Activated CD8-positive, alpha-beta memory T cell treated with anti-CD3 and anti-CD28 coated beads for 4 hours (primary cell): ENCODE measurements around the gene LSAMP.
"Not testable (repeated sequence)": the region's sequence is repeated elsewhere in the genome, so short reads cannot be mapped to it uniquely, and the experiment has no call there.

ENCODE experiments used
- DNase-seq, 2 donors: peaks; one replicate each; pipeline ENCODE4 v3.0.0-alpha.2; 2020; ENCODE audit warnings: low read depth in 2 of 2

Gene LSAMP

GRCh38 chr3:116111765-116112164, 333.5 kb downstream of the LSAMP start:
- no peak for DNase-seq

GRCh38 chr3:116103868-116104530, 341.3 kb downstream of the LSAMP start:
- DNase-seq = no peak

- no peak for DNase-seq
These were observed 343.2 kb downstream of the LSAMP start for GRCh38 chr3:116102037-116102436.

GRCh38 chr3:116097226-116097625, 348.1 kb downstream of the LSAMP start:
- no peak for DNase-seq

GRCh38 chr3:116096631-116097030, 348.7 kb downstream of the LSAMP start:
- no peak for DNase-seq

GRCh38 chr3:116093374-116093773, 351.9 kb downstream of the LSAMP start:
- DNase-seq = no peak

GRCh38 chr3:116087426-116087825, 357.9 kb downstream of the LSAMP start:
- no peak for DNase-seq

- DNase-seq = no peak
These were observed 360.1 kb downstream of the LSAMP start for GRCh38 chr3:116084999-116085791.

GRCh38 chr3:116083683-116084082, 361.6 kb downstream of the LSAMP start:
- DNase-seq = no peak

GRCh38 chr3:116078561-116078960, 366.7 kb downstream of the LSAMP start:
- no peak for DNase-seq

GRCh38 chr3:116077557-116077956, 367.7 kb downstream of the LSAMP start:
- DNase-seq = no peak

GRCh38 chr3:116077059-116077458, 368.2 kb downstream of the LSAMP start:
- DNase-seq = no peak

- not testable (repeated sequence) for DNase-seq
These were observed 374.6 kb downstream of the LSAMP start for GRCh38 chr3:116070516-116071278.

GRCh38 chr3:116070061-116070460, 375.2 kb downstream of the LSAMP start:
- no peak for DNase-seq

GRCh38 chr3:116069024-116069423, 376.3 kb downstream of the LSAMP start:
- DNase-seq = no peak

- no peak for DNase-seq
These were observed 378.0 kb downstream of the LSAMP start for GRCh38 chr3:116067326-116067725.

GRCh38 chr3:116065501-116065900, 379.8 kb downstream of the LSAMP start:
- DNase-seq = no peak

GRCh38 chr3:116064646-116065045, 380.6 kb downstream of the LSAMP start:
- DNase-seq = no peak

GRCh38 chr3:116059421-116060096, 385.7 kb downstream of the LSAMP start:
- no peak for DNase-seq

- no peak for DNase-seq
These were observed 386.4 kb downstream of the LSAMP start for GRCh38 chr3:116058844-116059243.

- no peak for DNase-seq
These were observed 387.8 kb downstream of the LSAMP start for GRCh38 chr3:116057400-116058006.

- no peak for DNase-seq
These were observed 389.0 kb downstream of the LSAMP start for GRCh38 chr3:116056280-116056679.
